ENCODE data around the gene SCIMP. TPM values are rescaled to one million over a fixed set of nuclear protein-coding genes. Genes with fewer than 3 reads are reported as not detected.
"Not testable (repeated sequence)": the region's sequence is repeated elsewhere in the genome, so short reads cannot be mapped to it uniquely, and the experiment has no call there.

The SCIMP gene
- polyA plus RNA-seq, 3 donors = 0.91 to 2.2 (median 1.4) TPM

DNA sequence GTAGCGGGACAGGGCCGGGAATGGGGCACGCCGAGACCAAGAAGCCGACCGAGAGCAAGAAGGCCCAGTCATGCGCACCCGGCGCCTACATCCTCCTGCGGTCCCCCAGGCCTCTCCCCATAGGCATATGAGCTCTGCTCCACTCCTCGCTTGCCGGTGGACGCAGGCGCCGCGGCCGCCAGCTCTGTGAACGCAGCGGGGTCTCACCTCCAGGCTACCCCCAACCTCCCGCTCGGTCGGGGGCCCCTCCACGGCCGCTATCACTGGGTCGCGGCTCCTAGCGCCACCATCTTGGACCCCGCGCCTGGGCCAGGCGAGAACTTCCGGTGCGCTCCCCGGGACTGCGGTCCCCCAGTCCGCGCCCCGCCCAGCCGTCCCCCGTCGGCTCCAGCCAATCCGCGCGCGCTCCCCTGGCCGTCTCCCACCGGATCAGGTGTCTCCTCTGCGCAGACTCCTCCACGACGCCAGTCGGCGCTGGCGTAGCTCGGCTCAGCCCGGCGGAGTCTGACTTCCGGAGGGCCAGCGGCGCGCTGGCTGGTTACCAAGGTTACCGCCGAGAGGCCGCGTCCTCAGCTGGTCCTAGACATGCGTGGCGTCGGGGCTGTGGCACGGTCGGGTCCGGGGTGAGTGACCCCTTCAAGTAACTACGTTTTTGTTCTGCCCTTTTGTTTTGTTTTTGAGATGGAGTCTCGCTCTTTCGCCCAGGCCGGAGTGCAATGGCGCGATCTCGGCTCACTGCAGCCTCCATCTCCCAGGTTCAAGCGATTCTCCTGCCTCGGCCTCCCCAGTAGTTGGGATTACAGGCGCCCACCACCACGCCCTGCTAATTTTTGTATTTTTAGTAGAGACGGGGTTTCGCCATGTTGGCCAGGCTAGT, 42.9 kb downstream of the SCIMP start, which contains the start of gene ZNF594:
Gene ZNF594, minus strand, starts transcription at position 328 of the 877 bp plus-strand sequence. CDS start 7,612 bp downstream, outside the sequence.
- peak; percentile 97 for DNase-seq

DNA sequence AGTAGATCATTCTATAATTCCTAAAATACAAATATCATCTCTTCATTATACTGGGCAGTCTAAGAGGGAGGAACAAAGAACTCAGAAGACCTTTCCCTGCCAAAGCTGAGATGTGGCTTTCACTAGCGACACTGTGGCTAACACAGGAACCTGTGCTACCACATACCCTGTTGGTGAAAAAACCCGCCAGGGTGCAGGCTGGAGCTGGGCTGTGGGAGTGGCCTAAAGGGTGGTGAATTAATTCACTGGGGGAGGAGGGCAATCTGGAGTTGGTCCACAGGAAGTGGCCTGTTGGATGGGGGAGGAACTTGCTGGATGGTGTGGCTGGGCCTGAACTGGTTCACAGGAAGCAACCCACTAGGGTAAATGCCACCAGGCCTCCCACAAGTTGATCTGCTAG, 50.4 kb downstream of the SCIMP start:
- no peak for DNase-seq

DNA sequence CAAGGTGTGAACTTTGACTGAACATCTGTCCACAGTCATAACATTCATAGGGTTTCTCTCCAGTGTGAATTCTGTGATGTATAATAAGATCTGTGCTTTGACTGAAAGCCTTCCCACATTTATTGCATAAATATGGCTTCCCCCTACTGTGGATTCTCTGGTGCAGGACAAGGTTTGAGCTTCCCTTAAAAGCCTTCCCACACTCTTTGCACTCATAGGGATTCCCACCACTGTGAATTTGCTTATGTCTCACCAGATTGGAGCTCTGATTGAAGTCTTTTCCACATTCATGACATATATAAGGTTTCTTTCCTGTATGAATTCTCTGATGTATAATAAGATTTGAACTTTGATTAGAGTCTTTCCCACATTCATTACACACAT, 51.3 kb downstream of the SCIMP start:
- DNase-seq = no peak

DNA sequence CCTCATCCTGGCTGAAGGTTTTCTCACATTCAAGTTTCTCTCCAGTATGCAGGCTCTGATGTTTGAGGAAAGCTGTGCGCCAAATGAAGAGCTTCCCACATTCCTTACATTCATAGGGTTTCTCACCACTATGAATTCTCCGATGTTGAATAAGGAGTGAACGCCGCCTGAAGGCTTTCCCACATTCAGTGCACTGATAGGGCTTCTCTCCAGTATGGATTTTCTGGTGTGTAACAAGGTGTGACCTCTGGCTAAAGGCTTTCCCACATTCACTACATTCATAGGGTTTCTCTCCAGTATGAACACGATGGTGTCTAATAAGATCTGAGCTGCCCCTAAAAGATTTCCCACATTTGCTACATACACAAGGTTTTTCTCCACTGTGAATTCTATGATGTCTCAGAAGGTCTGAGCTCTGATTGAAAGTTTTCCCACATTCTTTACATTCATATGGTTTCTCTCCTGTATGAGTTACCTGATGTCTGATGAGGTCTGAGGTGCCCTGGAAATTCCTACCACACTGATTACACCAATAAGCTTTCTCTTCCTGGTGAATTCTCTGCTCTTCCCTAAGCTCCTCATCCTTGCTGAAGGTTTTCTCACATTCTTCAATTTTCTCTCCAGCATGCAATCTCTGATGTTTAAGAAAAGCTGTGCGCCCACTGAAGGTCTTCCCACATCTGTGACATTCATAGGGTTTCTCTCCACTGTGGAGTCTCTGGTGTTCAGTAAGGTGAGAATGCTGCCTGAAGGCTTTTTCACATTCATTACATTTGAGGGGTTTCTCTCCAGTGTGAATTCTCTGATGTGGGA, 51.9 kb downstream of the SCIMP start:
- DNase-seq = no peak

DNA sequence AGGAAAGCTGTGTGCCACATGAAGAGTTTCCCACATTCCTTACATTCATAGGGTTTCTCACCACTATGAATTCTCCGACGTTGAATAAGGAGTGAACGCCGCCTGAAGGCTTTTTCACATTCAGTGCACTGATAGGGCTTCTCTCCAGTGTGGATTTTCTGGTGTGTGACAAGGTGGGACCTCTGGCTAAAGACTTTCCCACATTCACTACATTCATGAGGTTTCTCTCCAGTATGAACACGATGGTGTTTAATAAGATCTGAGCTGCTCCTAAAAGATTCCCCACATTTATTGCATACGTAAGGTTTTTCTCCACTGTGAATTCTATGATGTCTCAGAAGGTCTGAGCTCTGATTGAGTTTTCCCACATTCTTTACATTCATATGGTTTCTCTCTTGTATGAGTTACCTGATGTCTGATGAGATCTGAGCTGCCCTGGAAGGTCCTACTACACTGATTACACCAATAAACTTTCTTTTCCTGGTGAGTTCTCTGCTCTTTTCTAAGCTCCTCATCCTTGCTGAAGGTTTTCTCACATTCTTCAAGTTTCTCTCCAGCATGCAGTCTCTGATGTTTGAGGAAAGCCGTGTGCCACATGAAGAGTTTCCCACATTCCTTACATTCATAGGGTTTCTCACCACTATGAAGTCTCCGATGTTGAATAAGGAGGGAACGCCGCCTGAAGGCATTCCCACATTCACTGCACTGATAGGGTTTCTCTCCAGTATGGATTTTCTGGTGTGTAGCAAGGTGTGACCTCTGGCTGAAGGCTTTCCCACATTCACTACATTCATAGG, 53.0 kb downstream of the SCIMP start:
- DNase-seq = no peak

DNA sequence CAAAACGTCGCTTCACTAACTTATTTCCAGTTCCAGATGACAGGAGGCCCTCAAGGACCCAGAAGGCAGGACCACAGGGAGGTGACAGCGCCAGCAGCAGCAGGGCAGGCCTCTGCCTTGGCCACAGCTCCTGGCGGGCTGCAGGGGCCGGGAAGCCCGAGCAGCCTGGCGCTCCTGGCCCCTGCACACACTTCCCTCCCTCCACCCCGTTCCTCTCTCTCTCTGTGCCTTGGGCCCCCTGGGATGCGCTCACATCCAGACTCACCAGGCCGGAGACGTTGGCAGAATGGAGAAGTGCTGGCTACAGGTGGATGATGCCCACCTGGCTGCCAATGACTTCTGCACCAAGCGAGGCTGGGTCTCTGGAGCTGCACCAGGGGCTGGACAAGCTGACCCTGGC, 55.7 kb downstream of the SCIMP start:
- DNase-seq = no peak

DNA sequence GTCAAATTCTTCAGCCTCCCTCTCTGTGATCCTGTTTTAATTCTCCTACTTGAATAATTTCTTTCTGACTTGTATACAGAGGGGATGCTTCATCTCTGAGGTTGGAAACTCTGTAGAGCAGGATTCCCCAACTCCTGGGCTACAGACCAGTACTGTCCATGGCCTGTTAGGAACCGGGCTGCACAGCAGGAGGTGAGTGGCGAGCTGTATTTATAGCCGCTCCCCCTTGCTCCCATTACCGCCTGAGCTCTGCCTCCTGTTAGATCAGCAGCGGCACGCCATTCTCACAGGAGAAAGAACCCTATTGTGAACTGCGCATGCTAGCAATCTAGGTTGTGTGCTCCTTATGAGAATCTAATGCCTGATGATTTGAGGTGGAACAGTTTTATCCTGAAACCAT, 59.6 kb downstream of the SCIMP start:
- not testable (repeated sequence) for DNase-seq

DNA sequence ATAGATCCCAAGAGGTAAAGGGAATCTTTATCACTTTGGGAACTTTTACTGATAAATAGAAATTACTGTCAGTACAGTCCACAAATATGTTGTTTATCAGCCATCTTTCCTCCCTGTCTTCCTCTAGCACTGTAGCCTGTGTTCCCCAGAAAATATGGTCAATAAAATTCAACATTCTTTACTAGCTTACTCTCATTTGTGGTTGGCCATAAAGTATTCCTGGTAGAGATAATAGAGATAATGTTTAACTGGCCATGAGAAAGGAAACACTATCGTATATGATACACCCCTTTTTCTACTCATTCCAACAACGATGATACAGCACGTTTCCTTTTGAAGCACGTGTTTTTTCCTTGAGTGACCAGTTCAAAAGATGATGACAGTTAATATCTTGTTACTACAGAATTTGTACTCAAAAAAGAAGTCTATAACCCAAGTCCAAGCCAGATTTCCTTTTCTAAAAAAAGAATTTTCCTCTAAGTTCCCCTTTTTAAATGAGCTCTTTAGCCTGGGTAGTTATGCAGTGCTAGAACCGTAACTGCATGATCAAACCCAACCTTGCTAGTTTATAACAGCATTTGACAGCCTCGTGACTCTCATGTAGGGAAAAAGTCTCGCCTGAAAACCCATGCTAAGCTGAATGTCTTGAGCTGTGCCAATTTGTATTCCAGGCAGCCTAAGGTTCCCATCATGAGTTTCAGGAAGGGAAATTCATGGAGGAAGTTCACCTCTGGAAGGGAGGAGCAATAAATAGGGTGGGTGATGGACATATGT, 68.7 kb downstream of the SCIMP start:
- not testable (repeated sequence) for DNase-seq

DNA sequence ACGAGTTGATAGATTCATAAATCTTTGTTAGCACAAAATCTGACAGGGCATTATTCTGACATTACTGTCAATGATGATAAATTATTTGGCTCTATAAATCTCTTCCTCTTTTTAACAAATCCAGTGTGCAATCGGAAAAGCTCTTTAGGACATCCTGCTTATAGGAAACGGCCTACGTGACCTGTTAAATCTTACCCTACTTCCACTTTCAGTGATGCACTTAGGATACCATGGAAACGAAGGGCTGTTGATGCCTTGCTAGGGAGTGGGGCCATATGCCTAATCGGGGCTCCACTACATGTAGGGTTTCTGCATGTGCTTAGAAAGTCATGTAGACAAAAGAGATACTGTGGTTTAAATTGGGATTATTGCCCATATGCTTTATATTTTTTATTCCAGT, 70.2 kb downstream of the SCIMP start:
- no peak for DNase-seq

DNA sequence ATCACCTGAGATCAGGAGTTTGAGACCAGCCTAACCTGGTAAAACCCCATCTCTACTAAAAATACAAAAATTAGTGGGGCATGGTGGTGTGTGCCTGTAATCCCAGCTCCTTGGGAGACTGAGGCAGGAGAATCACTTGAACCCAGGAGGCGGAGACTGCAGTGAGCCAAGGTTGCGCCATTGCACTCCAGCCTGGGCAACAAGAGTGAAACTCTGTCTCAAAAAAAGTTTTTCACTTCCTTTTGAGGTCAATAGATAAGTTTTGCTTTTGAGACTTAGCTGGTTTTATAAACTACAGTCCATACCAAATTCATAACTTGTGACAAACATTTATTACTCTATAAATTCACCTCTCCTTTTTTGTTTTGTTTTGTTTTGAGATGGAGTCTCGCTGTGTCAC, 72.9 kb downstream of the SCIMP start:
- DNase-seq = not testable (repeated sequence)

DNA sequence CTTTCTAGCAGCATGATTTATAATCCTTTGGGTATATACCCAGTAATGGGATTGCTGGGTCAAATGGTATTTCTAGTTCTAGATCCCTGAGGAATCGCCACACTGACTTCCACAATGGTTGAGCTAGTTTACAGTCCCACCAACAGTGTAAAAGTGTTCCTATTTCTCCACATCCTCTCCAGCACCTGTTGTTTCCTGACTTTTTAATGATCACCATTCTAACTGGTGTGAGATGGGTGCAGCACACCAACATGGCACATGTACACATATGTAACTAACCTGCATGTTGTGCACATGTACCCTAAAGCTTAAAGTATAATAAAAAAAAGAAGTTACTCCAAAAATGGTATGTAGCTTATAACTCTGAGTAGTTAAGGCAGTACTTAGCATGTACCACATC, 74.0 kb downstream of the SCIMP start:
- not testable (repeated sequence) for DNase-seq

Other genes starting within 250 kb of the SCIMP start
- gene CAMTA2, start 247.2 kb downstream of the SCIMP start, polyA plus RNA-seq (ENCODE audit: insufficient read length in 3 of 3) = 10 to 100 TPM; 25.3 to 35.7 (median 34.8) TPM
- 1 to 10 TPM; 6.9 to 9.5 (median 9.3) TPM for gene INCA1, start 237.3 kb downstream of the SCIMP start, polyA plus RNA-seq (ENCODE audit: insufficient read length in 3 of 3)
- 10 to 100 TPM; 89.4 to 99.7 (median 90.9) TPM for gene KIF1C, start 236.9 kb downstream of the SCIMP start, polyA plus RNA-seq (ENCODE audit: insufficient read length in 3 of 3)
- gene SLC52A1, start 199.4 kb downstream of the SCIMP start, polyA plus RNA-seq (ENCODE audit: insufficient read length in 3 of 3) = under 1 TPM; 0.24 to 0.42 (median 0.41) TPM
- gene ZFP3, start 156.4 kb downstream of the SCIMP start, polyA plus RNA-seq (ENCODE audit: insufficient read length in 3 of 3) = 10 to 100 TPM; 13.7 to 16.9 (median 15.0) TPM
- gene ZNF232, start 123.0 kb downstream of the SCIMP start, polyA plus RNA-seq (ENCODE audit: insufficient read length in 3 of 3) = 10 to 100 TPM; 21.8 to 50.0 (median 24.0) TPM
- 10 to 100 TPM in 1 of 3 donors, 1 to 10 TPM in 2; 2.5 to 14.7 (median 5.1) TPM for gene USP6, start 118.8 kb downstream of the SCIMP start, polyA plus RNA-seq (ENCODE audit: insufficient read length in 3 of 3)
- gene ZNF594, start 43.0 kb downstream of the SCIMP start, polyA plus RNA-seq (ENCODE audit: insufficient read length in 3 of 3) = 10 to 100 TPM; 18.7 to 27.6 (median 26.2) TPM
- 10 to 100 TPM; 58.9 to 68.4 (median 59.0) TPM for gene RABEP1, start 47.4 kb upstream of the SCIMP start, polyA plus RNA-seq (ENCODE audit: insufficient read length in 3 of 3)
- gene NUP88, start 184.8 kb upstream of the SCIMP start, polyA plus RNA-seq (ENCODE audit: insufficient read length in 3 of 3) = 10 to 100 TPM; 65.0 to 80.9 (median 77.2) TPM
- 10 to 100 TPM; 63.7 to 91.1 (median 89.8) TPM for gene RPAIN, start 185.3 kb upstream of the SCIMP start, polyA plus RNA-seq (ENCODE audit: insufficient read length in 3 of 3)
- gene C1QBP, start 204.3 kb upstream of the SCIMP start, polyA plus RNA-seq (ENCODE audit: insufficient read length in 3 of 3) = 100 to 1,000 TPM; 135 to 161 (median 156) TPM
- gene DHX33, start 234.1 kb upstream of the SCIMP start, polyA plus RNA-seq (ENCODE audit: insufficient read length in 3 of 3) = 10 to 100 TPM; 15.9 to 22.4 (median 21.1) TPM